Coronary artery (tissue), 2 donors: ENCODE results near the gene JSRP1.

Experiments
- DNase-seq: peaks from one replicate; pipeline ENCODE4 v3.0.0-alpha.2; 2017; ENCODE audit warnings: low spot score
- H3K27ac ChIP-seq, 2 donors: fragments of 200-600 bp; sonication (generic); one replicate each; pipeline ENCODE4 v1.5.1; 2016 to 2019
- H3K4me3 ChIP-seq: fragments of 200-600 bp; sonication (generic); 2 replicates; pipeline ENCODE4 v1.5.1; 2016; ENCODE audit warnings: mild to moderate bottlenecking, moderate library complexity
- TF ChIP-seq, protein P1 (sequence below): fragments of 200-600 bp; sonication (generic); IDR thresholded peaks from one replicate; pipeline ENCODE4 v1.5.1; 2019; ENCODE audit warnings: antibody characterized with exemption

The JSRP1 gene

GRCh38 chr19:2216361-2217225 is 39.6 kb downstream of the JSRP1 start:
- H3K4me3 ChIP-seq = no peak overlapping the region
- TF ChIP-seq, protein P1, sequence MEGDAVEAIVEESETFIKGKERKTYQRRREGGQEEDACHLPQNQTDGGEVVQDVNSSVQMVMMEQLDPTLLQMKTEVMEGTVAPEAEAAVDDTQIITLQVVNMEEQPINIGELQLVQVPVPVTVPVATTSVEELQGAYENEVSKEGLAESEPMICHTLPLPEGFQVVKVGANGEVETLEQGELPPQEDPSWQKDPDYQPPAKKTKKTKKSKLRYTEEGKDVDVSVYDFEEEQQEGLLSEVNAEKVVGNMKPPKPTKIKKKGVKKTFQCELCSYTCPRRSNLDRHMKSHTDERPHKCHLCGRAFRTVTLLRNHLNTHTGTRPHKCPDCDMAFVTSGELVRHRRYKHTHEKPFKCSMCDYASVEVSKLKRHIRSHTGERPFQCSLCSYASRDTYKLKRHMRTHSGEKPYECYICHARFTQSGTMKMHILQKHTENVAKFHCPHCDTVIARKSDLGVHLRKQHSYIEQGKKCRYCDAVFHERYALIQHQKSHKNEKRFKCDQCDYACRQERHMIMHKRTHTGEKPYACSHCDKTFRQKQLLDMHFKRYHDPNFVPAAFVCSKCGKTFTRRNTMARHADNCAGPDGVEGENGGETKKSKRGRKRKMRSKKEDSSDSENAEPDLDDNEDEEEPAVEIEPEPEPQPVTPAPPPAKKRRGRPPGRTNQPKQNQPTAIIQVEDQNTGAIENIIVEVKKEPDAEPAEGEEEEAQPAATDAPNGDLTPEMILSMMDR = no peak
- no peak for DNase-seq
- no peak overlapping the region for H3K27ac ChIP-seq

DNA sequence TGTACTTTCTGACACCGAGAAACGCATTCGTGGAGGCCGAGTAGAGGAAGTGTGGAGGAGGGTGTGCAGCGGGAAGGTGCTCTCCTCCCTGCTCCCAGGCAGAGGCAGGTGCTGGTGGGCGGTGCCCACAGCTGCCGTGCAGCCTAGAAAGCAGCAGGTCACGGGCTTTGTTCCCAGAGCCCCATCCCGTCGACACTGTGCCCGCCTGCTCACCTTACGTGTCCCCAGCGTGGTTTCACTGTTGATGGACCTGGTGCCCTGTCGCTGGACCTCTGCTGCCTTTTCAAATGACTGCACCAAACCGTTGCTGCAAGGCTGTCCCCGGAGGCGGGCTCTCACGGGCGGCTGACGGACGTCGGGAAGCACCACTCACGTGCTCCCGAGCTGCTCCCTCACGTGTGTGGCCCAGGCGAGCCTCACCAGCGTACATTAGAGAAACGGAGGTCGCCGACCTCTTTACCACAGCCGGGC is 40.9 kb downstream of the JSRP1 start:
- TF ChIP-seq, protein P1 = no peak
- Histone ChIP-seq H3K4me3 (no peak overlapping the region), H3K27ac (no peak overlapping the region)
- no peak for DNase-seq

DNA sequence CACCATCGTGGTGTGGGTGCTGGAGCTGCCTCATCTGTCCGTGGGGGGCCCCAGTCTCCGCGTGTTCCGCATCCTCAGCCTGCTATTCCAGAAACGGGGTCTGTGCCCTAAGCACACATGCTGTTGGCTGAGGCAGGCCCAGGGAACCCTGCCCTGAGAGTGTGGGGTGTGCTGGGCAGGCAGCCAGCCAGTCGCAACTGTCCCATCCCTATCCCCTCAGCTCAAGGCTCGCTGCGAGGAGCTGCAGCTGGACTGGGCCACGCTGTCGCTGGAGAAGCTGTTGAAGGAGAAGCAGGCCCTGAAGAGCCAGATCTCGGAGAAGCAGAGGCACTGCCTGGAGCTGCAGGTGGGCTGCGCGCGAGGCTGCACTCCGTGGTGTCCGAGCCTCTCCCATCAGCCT is 42.0 kb downstream of the JSRP1 start:
- no peak for DNase-seq
- Histone ChIP-seq H3K27ac (no peak overlapping the region), H3K4me3 (no peak overlapping the region)
- TF ChIP-seq, protein P1 = no peak

DNA sequence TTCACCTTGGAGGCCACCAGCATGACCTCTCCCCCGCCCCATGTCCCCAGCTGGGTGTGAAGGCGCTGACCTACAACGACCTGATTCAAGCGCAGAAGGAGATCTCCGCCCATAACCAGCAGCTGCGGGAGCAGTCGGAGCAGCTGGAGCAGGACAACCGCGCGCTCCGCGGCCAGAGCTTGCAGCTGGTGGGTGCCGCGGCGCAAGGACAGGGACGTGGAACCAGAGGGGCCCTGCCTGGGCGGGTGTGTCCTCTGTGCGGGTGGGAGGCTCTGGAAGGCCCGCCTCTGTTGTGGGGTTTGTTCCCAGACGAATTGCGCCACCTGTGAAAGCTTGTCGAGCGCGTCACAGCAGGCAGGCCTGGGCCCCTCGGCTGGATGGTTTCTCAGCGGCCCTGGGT is 42.4 kb downstream of the JSRP1 start:
- Histone ChIP-seq H3K27ac (no peak overlapping the region), H3K4me3 (no peak overlapping the region)
- no peak for DNase-seq
- TF ChIP-seq, protein P1 = no peak

DNA sequence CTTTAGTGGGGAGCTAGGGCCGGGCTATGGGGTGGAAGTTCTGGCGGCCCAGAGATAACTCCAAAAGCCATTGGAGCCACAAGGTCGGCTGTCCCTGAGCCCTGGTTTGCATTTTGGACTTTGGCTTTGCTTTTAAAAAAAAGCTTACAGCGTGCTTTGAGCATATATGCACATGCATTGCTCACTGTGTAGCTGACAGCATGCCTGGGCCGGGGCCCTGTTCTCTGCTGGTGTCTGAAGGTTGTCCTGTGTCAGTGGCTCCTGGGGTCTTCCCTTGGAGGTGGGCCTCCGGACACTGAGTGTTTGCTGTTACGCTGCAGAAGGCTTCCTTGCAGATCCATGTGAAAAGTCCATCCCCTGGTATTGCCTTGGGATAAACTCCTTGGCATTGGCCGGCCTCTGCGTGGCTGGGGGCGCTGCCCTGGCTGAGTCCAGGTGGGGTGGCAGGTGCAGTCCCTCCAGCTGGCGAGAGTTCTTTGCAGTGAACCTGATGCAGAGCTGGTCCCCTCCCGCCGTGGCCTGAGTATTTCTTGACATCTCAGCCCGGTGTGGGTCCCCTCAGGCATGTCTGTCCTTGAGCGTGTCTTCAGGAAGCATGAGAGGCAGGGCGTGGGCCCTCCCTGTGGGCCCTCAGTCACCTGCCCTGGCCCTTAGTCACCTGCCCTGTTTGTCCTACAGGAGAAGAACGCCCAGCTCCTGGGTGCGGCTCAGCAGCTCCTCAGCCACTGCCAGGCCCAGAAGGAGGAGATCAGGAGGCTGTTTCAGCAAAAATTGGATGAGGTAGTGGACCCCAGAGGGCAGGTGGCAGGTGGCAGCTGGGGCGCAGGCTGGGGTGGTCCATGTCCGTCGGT is 43.1 kb downstream of the JSRP1 start:
- Histone ChIP-seq H3K27ac (no peak overlapping the region), H3K4me3 (no peak overlapping the region)
- DNase-seq = no peak
- TF ChIP-seq, protein P1 = no peak

DNA sequence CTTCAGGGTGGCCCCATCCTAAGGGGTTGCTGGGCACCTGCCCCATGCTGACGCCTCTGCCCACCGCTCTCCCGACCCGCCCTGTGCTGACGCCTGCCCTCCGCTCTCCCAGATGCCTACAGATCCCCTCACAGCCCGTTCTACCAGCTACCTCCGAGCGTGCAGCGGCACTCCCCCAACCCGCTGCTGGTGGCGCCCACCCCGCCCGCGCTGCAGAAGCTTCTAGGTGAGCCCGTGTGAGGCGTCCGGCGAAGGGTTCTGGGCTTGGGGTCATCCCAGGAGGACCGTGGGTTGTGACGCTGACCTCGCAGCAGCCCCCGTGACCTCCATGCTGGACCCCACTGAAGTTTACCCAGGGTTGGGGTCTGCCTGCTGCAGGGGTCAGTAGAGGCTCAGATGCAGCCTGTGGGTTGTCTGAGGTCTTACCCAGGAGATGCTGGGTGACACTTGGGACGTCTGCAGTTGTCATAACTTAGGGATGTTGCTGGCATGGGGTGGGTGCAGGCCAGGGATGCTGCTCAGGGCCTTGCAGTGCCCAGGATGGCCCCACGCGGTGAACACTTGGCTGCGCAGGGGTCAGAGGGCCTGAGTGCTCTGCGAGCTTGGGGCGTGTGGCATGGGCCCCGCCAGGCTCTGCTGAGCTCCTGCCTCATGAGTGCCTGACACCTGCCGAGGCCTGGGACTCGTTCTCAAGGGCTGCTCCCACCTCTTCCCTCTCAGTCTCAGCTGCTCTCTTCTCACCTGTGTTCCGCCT is 45.1 kb downstream of the JSRP1 start:
- Histone ChIP-seq H3K27ac (no peak overlapping the region), H3K4me3 (no peak overlapping the region)
- DNase-seq = no peak
- TF ChIP-seq, protein P1 = no peak
